ENCODE data around the gene DNAJB6. TPM values are rescaled to one million over a fixed set of nuclear protein-coding genes. Genes with fewer than 3 reads are reported as not detected.

Gene DNAJB6
- total and polyA plus RNA-seq, 2 experiments from 2014 or later: 139 to 187 TPM

GRCh38 chr7:157434701-157435100 lies 97.9 kb downstream of the DNAJB6 start:
- Histone ChIP-seq H3K36me3 (ENCODE audit: low read depth) (no peaks in the 10 kb centered on the region), H3K4me2 (ENCODE audit: unreplicated experiment) (no peak overlapping the region), H3K27ac (no peak overlapping the region), H3K79me2 (ENCODE audit: insufficient read depth) (no peaks in the 10 kb centered on the region), H3K27me3 (replicated peaks; ENCODE audit: insufficient read depth) (no peaks in the 10 kb centered on the region), H3K9me2 (ENCODE audit: insufficient read depth) (no peaks in the 10 kb centered on the region), H2AFZ (no peak overlapping the region), H3K9ac (no peak overlapping the region), H3F3A (ENCODE audit: insufficient read depth) (no peaks in the 10 kb centered on the region), H4K20me1 (ENCODE audit: insufficient read depth) (no peaks in the 10 kb centered on the region), H3K4me3 (no peak overlapping the region), H3K4me1 (ENCODE audit: insufficient read depth) (no peaks in the 10 kb centered on the region; the same call in 1 of the 2 replicates), H3K9me3 (ENCODE audit: low read depth) (no peaks in the 10 kb centered on the region)
- WGBS, 2 experiments (ENCODE audit: low coverage in 1 of 2, low lambda C conversion rate in 2 of 2, missing lambda C conversion rate in 2 of 2): 41 to 47% methylated on average over 8 of the region's 8 CpGs
- TF ChIP-seq EZH2 (IDR thresholded peaks at IDR 0.05; ENCODE audit: insufficient read depth, poor library complexity, severe bottlenecking) (no peak), EZH2phosphoT487 (IDR thresholded peaks at IDR 0.05; ENCODE audit: insufficient read depth, low read depth) (no peak)
- in situ Hi-C loops (cut with MboI): no loop called here
- no peak for DNase-seq

GRCh38 chr7:157436076-157436475 lies 99.3 kb downstream of the DNAJB6 start:
- H3K79me2 ChIP-seq (ENCODE audit: insufficient read depth): no peaks in the 10 kb centered on the region
- H3K4me1 ChIP-seq (ENCODE audit: insufficient read depth): no peaks in the 10 kb centered on the region; the same call in 1 of the 2 replicates
- in situ Hi-C loops (cut with MboI): no loop called here
- H3K27me3 ChIP-seq (replicated peaks; ENCODE audit: insufficient read depth): no peaks in the 10 kb centered on the region
- WGBS, 2 experiments (ENCODE audit: low coverage in 1 of 2, low lambda C conversion rate in 2 of 2, missing lambda C conversion rate in 2 of 2): 67% methylated on average over 11 of the region's 11 CpGs
- no peak overlapping the region for H3K9ac ChIP-seq
- no peaks in the 10 kb centered on the region for H3F3A ChIP-seq (ENCODE audit: insufficient read depth)
- H3K9me2 ChIP-seq (ENCODE audit: insufficient read depth): no peaks in the 10 kb centered on the region
- H3K4me3 ChIP-seq: no peak overlapping the region
- H3K9me3 ChIP-seq (ENCODE audit: low read depth): no peaks in the 10 kb centered on the region
- no peaks in the 10 kb centered on the region for H3K36me3 ChIP-seq (ENCODE audit: low read depth)
- no peak for TF ChIP-seq EZH2 (IDR thresholded peaks at IDR 0.05; ENCODE audit: insufficient read depth, poor library complexity, severe bottlenecking)
- no peak for TF ChIP-seq EZH2phosphoT487 (IDR thresholded peaks at IDR 0.05; ENCODE audit: insufficient read depth, low read depth)
- DNase-seq: no peak
- no peak overlapping the region for H3K4me2 ChIP-seq (ENCODE audit: unreplicated experiment)
- H3K27ac ChIP-seq: no peak overlapping the region
- no peak overlapping the region for H2AFZ ChIP-seq
- no peaks in the 10 kb centered on the region for H4K20me1 ChIP-seq (ENCODE audit: insufficient read depth)

- 42% methylated on average over 13 of the region's 13 CpGs for WGBS, 2 experiments (ENCODE audit: low coverage in 1 of 2, low lambda C conversion rate in 2 of 2, missing lambda C conversion rate in 2 of 2)
- no peak overlapping the region for H3K4me3 ChIP-seq
- no peak for DNase-seq
- H2AFZ ChIP-seq: no peak overlapping the region
- H3K9me2 ChIP-seq (ENCODE audit: insufficient read depth): no peaks in the 10 kb centered on the region
- no peaks in the 10 kb centered on the region for H3F3A ChIP-seq (ENCODE audit: insufficient read depth)
- in situ Hi-C loops (cut with MboI): no loop called here
- H3K4me1 ChIP-seq (ENCODE audit: insufficient read depth): no peaks in the 10 kb centered on the region; the same call in 1 of the 2 replicates
- no peaks in the 10 kb centered on the region for H4K20me1 ChIP-seq (ENCODE audit: insufficient read depth)
- TF ChIP-seq EZH2phosphoT487 (IDR thresholded peaks at IDR 0.05; ENCODE audit: insufficient read depth, low read depth) (no peak), EZH2 (IDR thresholded peaks at IDR 0.05; ENCODE audit: insufficient read depth, poor library complexity, severe bottlenecking) (no peak)
- H3K9me3 ChIP-seq (ENCODE audit: low read depth): no peaks in the 10 kb centered on the region
- no peaks in the 10 kb centered on the region for H3K79me2 ChIP-seq (ENCODE audit: insufficient read depth)
- H3K4me2 ChIP-seq (ENCODE audit: unreplicated experiment): no peak overlapping the region
- no peaks in the 10 kb centered on the region for H3K36me3 ChIP-seq (ENCODE audit: low read depth)
- no peak overlapping the region for H3K27ac ChIP-seq
- no peak overlapping the region for H3K9ac ChIP-seq
- H3K27me3 ChIP-seq (replicated peaks; ENCODE audit: insufficient read depth): no peaks in the 10 kb centered on the region
Observed at GRCh38 chr7:157436763-157437480, 100.1 kb downstream of the DNAJB6 start.

GRCh38 chr7:157437519-157438061 lies 100.8 kb downstream of the DNAJB6 start:
- no peaks in the 10 kb centered on the region for H3K36me3 ChIP-seq (ENCODE audit: low read depth)
- H3K79me2 ChIP-seq (ENCODE audit: insufficient read depth): no peaks in the 10 kb centered on the region
- no peaks in the 10 kb centered on the region for H3K9me3 ChIP-seq (ENCODE audit: low read depth)
- no peak overlapping the region for H3K9ac ChIP-seq
- H3K4me1 ChIP-seq (ENCODE audit: insufficient read depth): no peaks in the 10 kb centered on the region
- H3K27ac ChIP-seq: no peak overlapping the region
- H3K4me3 ChIP-seq: no peak overlapping the region
- H3F3A ChIP-seq (ENCODE audit: insufficient read depth): no peaks in the 10 kb centered on the region
- TF ChIP-seq EZH2phosphoT487 (IDR thresholded peaks at IDR 0.05; ENCODE audit: insufficient read depth, low read depth) (no peak), EZH2 (IDR thresholded peaks at IDR 0.05; ENCODE audit: insufficient read depth, poor library complexity, severe bottlenecking) (no peak)
- no peaks in the 10 kb centered on the region for H3K27me3 ChIP-seq (replicated peaks; ENCODE audit: insufficient read depth)
- no peaks in the 10 kb centered on the region for H3K9me2 ChIP-seq (ENCODE audit: insufficient read depth)
- DNase-seq: no peak
- no peak overlapping the region for H2AFZ ChIP-seq
- H3K4me2 ChIP-seq (ENCODE audit: unreplicated experiment): no peak overlapping the region
- WGBS, 2 experiments (ENCODE audit: low coverage in 1 of 2, low lambda C conversion rate in 2 of 2, missing lambda C conversion rate in 2 of 2): 35 to 47% methylated on average over 8 to 9 of the region's 9 CpGs
- in situ Hi-C loops (cut with MboI): no loop called here
- no peaks in the 10 kb centered on the region for H4K20me1 ChIP-seq (ENCODE audit: insufficient read depth)
